Parathyroid adenoma (tissue), 2 donors: ENCODE measurements around the gene MR1.

Experiments
- H2AFZ ChIP-seq: fragments of 300-600 bp; sonication (generic); one replicate; pipeline ENCODE4 v1.7.0; 2017; ENCODE audit warnings: antibody characterized with exemption, mild to moderate bottlenecking
- H3K27ac ChIP-seq: fragments of 300-600 bp; sonication (generic); one replicate; pipeline ENCODE4 v1.7.0; 2017
- H3K27me3 ChIP-seq: fragments of 300-600 bp; sonication (generic); one replicate; pipeline ENCODE4 v1.7.0; 2017; ENCODE audit warnings: low read length; ENCODE audit not compliant: control insufficient read depth, insufficient read depth
- H3K36me3 ChIP-seq: fragments of 300-600 bp; sonication (generic); one replicate; pipeline ENCODE4 v1.7.0; 2017; ENCODE audit warnings: low read length; ENCODE audit not compliant: control insufficient read depth, insufficient read depth
- H3K4me1 ChIP-seq: fragments of 300-600 bp; sonication (generic); one replicate; pipeline ENCODE4 v1.7.0; 2017; ENCODE audit warnings: control low read depth
- H3K4me2 ChIP-seq: fragments of 300-600 bp; sonication (generic); one replicate; pipeline ENCODE4 v1.7.0; 2017; ENCODE audit warnings: low read length
- H3K4me3 ChIP-seq: fragments of 300-600 bp; sonication (generic); one replicate; pipeline ENCODE4 v1.7.0; 2017; ENCODE audit warnings: low read depth, low read length
- H3K79me2 ChIP-seq: fragments of 300-600 bp; sonication (generic); one replicate; pipeline ENCODE4 v1.7.0; 2017; ENCODE audit warnings: control low read depth
- H3K9ac ChIP-seq: fragments of 300-600 bp; sonication (generic); one replicate; pipeline ENCODE4 v1.7.0; 2017; ENCODE audit warnings: mild to moderate bottlenecking
- H3K9me3 ChIP-seq: fragments of 300-600 bp; sonication (generic); one replicate; pipeline ENCODE4 v1.7.0; 2017; ENCODE audit warnings: low read length; ENCODE audit not compliant: control insufficient read depth
- CTCF ChIP-seq: fragments of 300-600 bp; sonication (generic); IDR thresholded peaks from one replicate; pipeline ENCODE4 v1.7.0; 2017; ENCODE audit warnings: antibody characterized with exemption, mild to moderate bottlenecking
- donor health status: primary hyperparathyroidism.

MR1 gene

GRCh38 chr1:181018901-181019681 is 14.7 kb upstream of the MR1 start:
- Histone ChIP-seq H3K27ac (no peak overlapping the region), H2AFZ (no peak overlapping the region), H3K9me3 (no peaks in the 10 kb centered on the region), H3K79me2 (peaks cover 18% of the 10 kb centered on the region), H3K4me1 (no peaks in the 10 kb centered on the region), H3K27me3 (no peaks in the 10 kb centered on the region), H3K36me3 (no peaks in the 10 kb centered on the region), H3K4me2 (no peak overlapping the region), H3K9ac (no peak overlapping the region), H3K4me3 (no peak overlapping the region)
- no peak for TF ChIP-seq CTCF

GRCh38 chr1:181021159-181021558 is 12.6 kb upstream of the MR1 start:
- H3K79me2 ChIP-seq, result peaks cover 14% of the 10 kb centered on the region
- H3K4me2 ChIP-seq, result peak overlapping the region; percentile 85
- H3K9me3 ChIP-seq, result no peaks in the 10 kb centered on the region
- TF ChIP-seq CTCF, result no peak
- no peak overlapping the region for H2AFZ ChIP-seq
- H3K4me3 ChIP-seq, result peak overlapping the region; percentile 82
- no peak overlapping the region for H3K27ac ChIP-seq
- H3K4me1 ChIP-seq, result no peaks in the 10 kb centered on the region
- no peaks in the 10 kb centered on the region for H3K36me3 ChIP-seq
- no peak overlapping the region for H3K9ac ChIP-seq
- no peaks in the 10 kb centered on the region for H3K27me3 ChIP-seq

- Histone ChIP-seq H3K4me1 (no peaks in the 10 kb centered on the region), H3K27me3 (no peaks in the 10 kb centered on the region), H3K36me3 (no peaks in the 10 kb centered on the region)
Observed at GRCh38 chr1:181021811-181022434, 11.9 kb upstream of the MR1 start.

GRCh38 chr1:181023265-181024057 is 10.3 kb upstream of the MR1 start:
- H3K4me2 ChIP-seq, result peak overlapping the region; percentile 74
- H2AFZ ChIP-seq, result peak overlapping the region; percentile 75
- TF ChIP-seq CTCF, result no peak
- no peaks in the 10 kb centered on the region for H3K9me3 ChIP-seq
- peaks cover 3% of the 10 kb centered on the region for H3K79me2 ChIP-seq
- peak overlapping the region; percentile 76 for H3K27ac ChIP-seq
- no peaks in the 10 kb centered on the region for H3K36me3 ChIP-seq
- no peaks in the 10 kb centered on the region for H3K4me1 ChIP-seq
- no peak overlapping the region for H3K9ac ChIP-seq
- peak overlapping the region; percentile 39 for H3K4me3 ChIP-seq
- H3K27me3 ChIP-seq, result no peaks in the 10 kb centered on the region

More at GRCh38 chr1:181021811-181022434, 11.9 kb upstream of the MR1 start:
- peak overlapping the region; percentile 76 for H3K27ac ChIP-seq
- no peak overlapping the region for H3K9ac ChIP-seq
- no peaks in the 10 kb centered on the region for H3K9me3 ChIP-seq
- H2AFZ ChIP-seq, result peak overlapping the region; percentile 85
- TF ChIP-seq CTCF, result no peak
- H3K79me2 ChIP-seq, result peaks cover 8% of the 10 kb centered on the region
- H3K4me3 ChIP-seq, result peak overlapping the region; percentile 82
- peak overlapping the region; percentile 85 for H3K4me2 ChIP-seq
